Suprapubic skin (tissue), 4 donors: ENCODE results near the gene KRTAP20-4. TPM values are rescaled to one million over a fixed set of nuclear protein-coding genes. Genes with fewer than 3 reads are reported as not detected.

Experiments used
- DNase-seq, 2 donors: peaks; one replicate each; pipeline ENCODE4 v3.0.0-alpha.2; 2019; ENCODE audit warnings: low spot score in 2 of 2
- H3K27ac ChIP-seq: fragments of 200-600 bp; sonication (generic); one replicate; pipeline ENCODE4 v1.5.1; 2019
- H3K27me3 ChIP-seq: fragments of 200-600 bp; sonication (generic); one replicate; pipeline ENCODE4 v1.5.1; 2019
- H3K36me3 ChIP-seq: fragments of 200-600 bp; sonication (generic); one replicate; pipeline ENCODE4 v1.5.1; 2019
- H3K4me1 ChIP-seq: fragments of 200-600 bp; sonication (generic); one replicate; pipeline ENCODE4 v1.5.1; 2019
- H3K4me3 ChIP-seq: fragments of 200-600 bp; sonication (generic); one replicate; pipeline ENCODE4 v1.5.1; 2019; ENCODE audit warnings: mild to moderate bottlenecking
- H3K9me3 ChIP-seq: fragments of 200-600 bp; sonication (generic); one replicate; pipeline ENCODE4 v1.5.1; 2019
- EP300 ChIP-seq: sonication (generic); formaldehyde crosslinking; IDR thresholded peaks from one replicate; pipeline ENCODE4 v1.6.1; 2017; ENCODE audit warnings: antibody characterized with exemption
- POLR2A ChIP-seq, 2 donors: fragments of 450-650 bp; IDR thresholded peaks; one replicate each; pipeline ENCODE4 v1.6.1; 2017; ENCODE audit warnings: antibody characterized with exemption in 2 of 2, mild to moderate bottlenecking in 2 of 2, moderate library complexity in 2 of 2
- POLR2AphosphoS5 ChIP-seq, 3 donors: sonication (generic); formaldehyde crosslinking; IDR thresholded peaks; one replicate each; pipeline ENCODE4 v1.6.1; 2017; ENCODE audit warnings: antibody characterized with exemption in 3 of 3
- WGBS: methylation state at CpG from one replicate; pipeline ENCODE4 v1.1.5; 2018; 5-methylcytosine and 5-hydroxymethylcytosine counted together
- total RNA-seq, 4 donors: library from RNA; depleted of rRNA; stranded (reverse); fragments of >200 nt; gene quantifications; one replicate each; pipeline ENCODE4 v1.1.0, GENCODE V29; 2016
- TF ChIP-seq, protein P1 (sequence below), 2 donors: fragments of 200-600 bp in 1 of 2; fragments of 450-650 bp in 1 of 2; sonication (generic) in 1 of 2; IDR thresholded peaks; one replicate each; pipeline ENCODE4 v1.5.1; 2016 to 2019; ENCODE audit warnings: antibody characterized with exemption in 2 of 2, mild to moderate bottlenecking in 1 of 2, moderate library complexity in 1 of 2

The KRTAP20-4 gene
- not detected for total RNA-seq

DNA sequence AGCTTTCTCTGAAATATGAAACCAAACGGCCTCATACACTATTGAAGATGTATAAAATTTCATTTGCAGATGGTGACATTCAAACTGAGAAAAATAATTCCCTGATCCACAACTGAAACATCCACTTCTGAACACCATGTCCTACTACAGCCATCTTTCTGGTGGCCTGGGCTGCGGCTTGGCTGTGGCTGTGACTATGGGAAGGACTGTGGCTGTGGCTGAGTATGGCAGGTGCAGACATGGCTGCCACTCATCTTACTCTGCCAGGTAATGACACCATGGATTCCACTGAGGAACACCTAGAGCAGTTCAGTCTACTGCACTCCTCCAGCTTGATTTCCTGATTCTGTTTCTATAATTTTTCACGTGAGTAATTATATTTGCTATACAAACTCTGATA, at the start of gene KRTAP20-4:
KRTAP20-4 (plus strand) TSS at position 106 of the 400 bp plus-strand sequence.
- WGBS, result 85% methylated on average over 3 of the region's 3 CpGs
- TF ChIP-seq, protein P1, sequence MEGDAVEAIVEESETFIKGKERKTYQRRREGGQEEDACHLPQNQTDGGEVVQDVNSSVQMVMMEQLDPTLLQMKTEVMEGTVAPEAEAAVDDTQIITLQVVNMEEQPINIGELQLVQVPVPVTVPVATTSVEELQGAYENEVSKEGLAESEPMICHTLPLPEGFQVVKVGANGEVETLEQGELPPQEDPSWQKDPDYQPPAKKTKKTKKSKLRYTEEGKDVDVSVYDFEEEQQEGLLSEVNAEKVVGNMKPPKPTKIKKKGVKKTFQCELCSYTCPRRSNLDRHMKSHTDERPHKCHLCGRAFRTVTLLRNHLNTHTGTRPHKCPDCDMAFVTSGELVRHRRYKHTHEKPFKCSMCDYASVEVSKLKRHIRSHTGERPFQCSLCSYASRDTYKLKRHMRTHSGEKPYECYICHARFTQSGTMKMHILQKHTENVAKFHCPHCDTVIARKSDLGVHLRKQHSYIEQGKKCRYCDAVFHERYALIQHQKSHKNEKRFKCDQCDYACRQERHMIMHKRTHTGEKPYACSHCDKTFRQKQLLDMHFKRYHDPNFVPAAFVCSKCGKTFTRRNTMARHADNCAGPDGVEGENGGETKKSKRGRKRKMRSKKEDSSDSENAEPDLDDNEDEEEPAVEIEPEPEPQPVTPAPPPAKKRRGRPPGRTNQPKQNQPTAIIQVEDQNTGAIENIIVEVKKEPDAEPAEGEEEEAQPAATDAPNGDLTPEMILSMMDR (IDR thresholded peaks at IDR 0.05), result no peak
- TF ChIP-seq POLR2A (IDR thresholded peaks at IDR 0.05) (no peak), EP300 (no peak)
- DNase-seq, result no peak
- Histone ChIP-seq H3K9me3 (no peaks in the 10 kb centered on the region), H3K27me3 (no peaks in the 10 kb centered on the region), H3K27ac (no peak within 1 kb of the TSS), H3K4me3 (no peak within 1 kb of the TSS), H3K4me1 (no peaks in the 10 kb centered on the region), H3K36me3 (no peaks in the 10 kb centered on the region)

DNA sequence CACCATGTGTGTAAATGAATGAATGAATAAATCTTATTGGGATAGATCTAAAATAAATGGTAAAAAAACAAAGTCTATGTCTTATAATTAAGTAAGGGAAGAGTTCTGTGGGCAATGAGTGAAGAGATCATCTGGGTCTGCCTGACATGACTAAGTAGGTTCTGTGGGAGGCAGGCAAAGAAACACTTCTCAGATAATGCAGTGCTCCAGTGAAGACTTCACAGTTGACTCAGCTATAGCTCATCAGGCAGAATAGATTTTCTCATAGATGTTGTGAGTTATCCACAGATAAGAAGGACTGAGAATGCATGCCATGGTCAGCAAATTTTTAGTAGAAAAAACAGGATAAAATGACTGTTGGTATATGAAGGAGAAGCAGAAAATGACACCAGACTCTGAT, 42.7 kb upstream of the KRTAP20-4 start:
- Histone ChIP-seq H3K9me3 (no peaks in the 10 kb centered on the region), H3K27me3 (no peaks in the 10 kb centered on the region), H3K36me3 (no peaks in the 10 kb centered on the region), H3K4me1 (no peaks in the 10 kb centered on the region), H3K27ac (no peak overlapping the region), H3K4me3 (no peak overlapping the region)
- TF ChIP-seq EP300 (no peak), POLR2AphosphoS5 (IDR thresholded peaks at IDR 0.05) (no peak), POLR2A (IDR thresholded peaks at IDR 0.05) (no peak)
- TF ChIP-seq, protein P1 (IDR thresholded peaks at IDR 0.05), result no peak
- no peak for DNase-seq

DNA sequence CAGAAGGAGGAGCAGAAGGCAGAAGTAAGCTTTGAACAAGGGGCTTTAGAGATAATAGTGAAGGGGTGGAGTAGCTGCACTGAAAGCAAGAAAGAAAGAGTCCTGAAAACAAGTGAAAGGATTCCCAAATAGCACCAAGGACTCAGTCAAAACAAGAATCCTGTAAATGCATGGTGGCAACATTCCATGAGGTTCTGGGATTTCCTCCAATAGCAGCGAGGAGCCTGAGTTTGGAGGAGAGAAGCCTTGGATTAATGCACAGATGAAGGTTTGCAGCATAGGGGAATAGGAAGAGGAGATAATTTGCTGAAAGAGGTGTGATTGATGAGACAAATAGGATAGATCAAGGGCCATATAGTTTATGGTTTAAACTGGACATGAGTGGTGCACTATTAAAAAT, 41.1 kb upstream of the KRTAP20-4 start:
- no peaks in the 10 kb centered on the region for H3K36me3 ChIP-seq
- 14% methylated on average over 1 of the region's 1 CpG for WGBS
- no peaks in the 10 kb centered on the region for H3K9me3 ChIP-seq
- DNase-seq, result no peak
- TF ChIP-seq EP300 (no peak), POLR2AphosphoS5 (IDR thresholded peaks at IDR 0.05) (no peak), POLR2A (IDR thresholded peaks at IDR 0.05) (no peak)
- TF ChIP-seq, protein P1 (IDR thresholded peaks at IDR 0.05), result no peak
- H3K27me3 ChIP-seq, result no peaks in the 10 kb centered on the region
- no peak overlapping the region for H3K4me3 ChIP-seq
- no peaks in the 10 kb centered on the region for H3K4me1 ChIP-seq
- H3K27ac ChIP-seq, result no peak overlapping the region

DNA sequence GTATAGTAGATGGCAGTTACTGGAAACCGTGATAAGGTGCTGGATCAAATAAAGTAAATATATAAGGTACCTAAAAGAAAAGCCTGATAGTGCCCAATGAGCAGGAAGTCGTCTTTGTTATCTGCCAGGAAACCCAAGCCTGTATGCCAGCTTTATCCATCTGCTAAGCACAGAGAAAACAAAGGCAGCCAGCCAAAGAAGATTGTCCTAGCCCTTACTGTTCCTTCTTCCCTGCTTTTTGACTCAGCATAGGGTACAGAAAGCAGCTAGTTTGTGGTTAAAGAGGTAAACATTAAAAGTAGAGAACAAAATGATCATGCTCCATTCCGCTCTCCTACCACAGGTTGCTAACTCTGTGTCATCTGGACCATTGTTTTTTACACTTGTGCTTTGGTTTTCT, 40.3 kb upstream of the KRTAP20-4 start:
- Histone ChIP-seq H3K27ac (no peak overlapping the region), H3K9me3 (no peaks in the 10 kb centered on the region), H3K4me3 (no peak overlapping the region), H3K4me1 (no peaks in the 10 kb centered on the region), H3K27me3 (no peaks in the 10 kb centered on the region), H3K36me3 (no peaks in the 10 kb centered on the region)
- WGBS, result 77% methylated on average over 3 of the region's 3 CpGs
- no peak for DNase-seq
- no peak for TF ChIP-seq EP300
- TF ChIP-seq POLR2AphosphoS5 (IDR thresholded peaks at IDR 0.05), result no peak
- TF ChIP-seq, protein P1 (IDR thresholded peaks at IDR 0.05), result no peak
- TF ChIP-seq POLR2A (IDR thresholded peaks at IDR 0.05), result no peak

DNA sequence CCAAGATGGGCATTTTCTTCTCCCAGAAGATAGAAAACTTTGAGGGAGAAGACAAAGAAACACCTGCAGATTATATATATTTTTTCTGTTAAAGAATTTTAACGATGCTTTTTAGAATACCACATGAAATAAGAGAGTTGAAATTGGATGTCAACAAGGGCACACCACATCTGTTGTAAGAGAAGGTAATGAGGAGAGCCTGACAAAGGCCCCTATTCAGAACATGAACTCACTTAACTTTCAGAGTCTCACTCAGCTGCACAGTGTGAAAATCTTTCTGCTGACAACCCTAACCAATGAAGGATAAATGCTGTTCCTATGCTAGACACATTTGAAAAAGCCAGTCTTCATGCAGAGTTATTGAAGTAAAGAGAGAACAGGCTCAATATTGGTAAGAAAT, 37.6 kb upstream of the KRTAP20-4 start:
- TF ChIP-seq EP300, result no peak
- TF ChIP-seq, protein P1 (IDR thresholded peaks at IDR 0.05), result no peak
- no peak for TF ChIP-seq POLR2A (IDR thresholded peaks at IDR 0.05)
- TF ChIP-seq POLR2AphosphoS5 (IDR thresholded peaks at IDR 0.05), result no peak
- DNase-seq, result no peak
- Histone ChIP-seq H3K4me3 (no peak overlapping the region), H3K4me1 (no peaks in the 10 kb centered on the region), H3K27ac (no peak overlapping the region), H3K27me3 (no peaks in the 10 kb centered on the region), H3K36me3 (no peaks in the 10 kb centered on the region), H3K9me3 (no peaks in the 10 kb centered on the region)
- 69% methylated on average over 1 of the region's 1 CpG for WGBS
